Measurements from ENCODE around the gene GSTK1.

GSTK1 gene

DNA sequence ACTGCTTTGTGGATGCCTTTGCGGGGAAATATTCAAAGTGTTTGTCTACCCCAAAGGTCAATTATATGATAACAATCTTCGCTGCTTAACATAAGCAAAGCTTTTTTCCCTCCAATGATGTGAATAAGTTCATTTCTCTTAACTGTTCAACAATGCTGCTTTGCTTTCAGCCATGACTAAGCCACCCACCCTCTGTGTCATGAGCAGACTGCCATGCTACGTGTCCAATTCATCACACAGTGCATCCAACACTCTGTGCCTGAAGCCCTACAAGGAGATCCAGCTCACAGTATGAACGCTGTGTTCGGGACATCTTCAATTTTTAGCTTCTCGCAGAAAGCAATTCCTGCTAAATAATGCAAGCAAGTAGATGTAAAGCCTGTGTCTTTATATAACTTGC is 47.1 kb upstream of the GSTK1 start:
- no peak overlapping the region for H4K91ac ChIP-seq (ENCODE audit: low read depth, low read length, poor library complexity)
- no peak overlapping the region for H2BK15ac ChIP-seq (ENCODE audit: low read length)
- H3K14ac ChIP-seq (ENCODE audit: low read length), result no peak overlapping the region
- no peak overlapping the region for H3K4ac ChIP-seq (ENCODE audit: low read length)
- no peak overlapping the region for H3K23ac ChIP-seq (ENCODE audit: low read depth, low read length, poor library complexity)
- no peak overlapping the region for H3K4me3 ChIP-seq (ENCODE audit: low read length in 2 of 2)
- H3K27me3 ChIP-seq (ENCODE audit: control insufficient read depth in 3 of 3, insufficient read depth in 3 of 3, low read depth in 1 of 3, low read length in 3 of 3), result no peaks in the 10 kb centered on the region
- H3K18ac ChIP-seq (ENCODE audit: low read length), result no peak overlapping the region
- no peaks in the 10 kb centered on the region for H3K9me3 ChIP-seq (replicated peaks in 1 of 2; ENCODE audit: control insufficient read depth in 2 of 2, insufficient read depth in 1 of 2, low read depth in 1 of 2, low read length in 2 of 2)
- H2BK5ac ChIP-seq (ENCODE audit: low read length), result no peak overlapping the region
- H3K4me1 ChIP-seq (ENCODE audit: control insufficient read depth in 2 of 2, insufficient read depth in 1 of 2, low read depth in 1 of 2, low read length in 2 of 2), result no peaks in the 10 kb centered on the region
- no CpG with 5 or more reads among the region's 6 CpGs for WGBS, 2 donors (ENCODE audit: extremely low coverage in 2 of 2, insufficient read length in 2 of 2, insufficient replicate concordance in 1 of 2)
- H4K8ac ChIP-seq (ENCODE audit: low read depth, low read length), result no peak overlapping the region
- H3K9ac ChIP-seq (ENCODE audit: low read depth, low read length, poor library complexity), result no peak overlapping the region
- DNase-seq (ENCODE audit: low spot score), result no peak
- H3K36me3 ChIP-seq (replicated peaks in 1 of 2; ENCODE audit: control insufficient read depth in 2 of 2, insufficient read depth in 2 of 2, low read length in 2 of 2), result no peaks in the 10 kb centered on the region
- H3K27ac ChIP-seq (replicated peaks; ENCODE audit: low read length), result no peak overlapping the region
- no peaks in the 10 kb centered on the region for H3K79me1 ChIP-seq (ENCODE audit: low read depth, low read length)
- H2AK5ac ChIP-seq (ENCODE audit: low read depth, low read length), result no peak overlapping the region
- no peak overlapping the region for H2AFZ ChIP-seq (ENCODE audit: low read length)
- H2BK12ac ChIP-seq (ENCODE audit: low read length), result no peak overlapping the region
- H3K4me2 ChIP-seq (ENCODE audit: insufficient read depth, low read length, poor library complexity, severe bottlenecking), result no peak overlapping the region
- H2BK120ac ChIP-seq (ENCODE audit: low read depth, low read length), result no peak overlapping the region

DNA sequence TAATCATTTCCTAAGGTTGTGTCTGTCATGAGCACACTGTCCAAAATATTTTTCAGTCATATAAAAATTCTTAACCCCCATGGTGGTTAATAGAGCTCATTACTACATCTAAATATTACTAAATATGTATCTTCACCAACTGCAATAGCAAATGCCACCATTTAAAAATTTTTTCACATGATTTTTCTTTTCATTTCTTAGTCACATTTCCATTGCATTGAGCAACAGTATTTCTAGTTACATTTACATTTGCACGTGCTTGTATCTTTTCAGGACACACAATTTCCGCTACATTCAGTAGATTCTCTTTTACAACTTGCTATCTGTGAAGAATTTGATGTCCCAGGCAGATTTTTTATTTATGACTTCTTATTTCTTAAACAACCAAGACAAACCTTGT is 46.6 kb upstream of the GSTK1 start:
- no CpG with 5 or more reads among the region's 2 CpGs for WGBS, 2 donors (ENCODE audit: extremely low coverage in 2 of 2, insufficient read length in 2 of 2, insufficient replicate concordance in 1 of 2)
- H3K18ac ChIP-seq (ENCODE audit: low read length), result no peak overlapping the region
- no peak overlapping the region for H2AFZ ChIP-seq (ENCODE audit: low read length)

DNA sequence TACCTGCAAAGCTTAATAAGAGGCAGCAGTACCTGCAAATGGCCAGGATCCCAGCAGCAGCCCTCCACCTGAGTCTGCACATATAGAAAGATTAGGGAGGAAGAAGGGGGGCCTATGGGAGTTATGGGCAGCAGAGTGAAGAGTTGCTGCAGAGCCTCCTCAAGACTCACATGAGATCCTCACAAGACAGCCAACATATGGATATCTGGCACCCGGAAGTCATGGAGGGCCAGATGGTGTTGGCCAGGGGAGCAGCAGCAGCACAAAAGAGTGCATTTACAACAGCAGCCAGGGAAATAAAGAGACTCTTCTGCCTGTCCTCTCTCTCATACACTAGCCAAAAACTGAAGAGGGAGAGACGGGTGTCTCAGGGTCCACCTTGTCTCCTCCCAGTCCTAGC is 45.4 kb upstream of the GSTK1 start:
- Histone ChIP-seq H3K14ac (ENCODE audit: low read length) (no peak overlapping the region), H3K4me1 (ENCODE audit: control insufficient read depth in 2 of 2, insufficient read depth in 1 of 2, low read depth in 1 of 2, low read length in 2 of 2) (no peaks in the 10 kb centered on the region), H3K4ac (ENCODE audit: low read length) (no peak overlapping the region), H3K18ac (ENCODE audit: low read length) (no peak overlapping the region), H3K9ac (ENCODE audit: low read depth, low read length, poor library complexity) (no peak overlapping the region), H2AFZ (ENCODE audit: low read length) (no peak overlapping the region), H3K36me3 (replicated peaks in 1 of 2; ENCODE audit: control insufficient read depth in 2 of 2, insufficient read depth in 2 of 2, low read length in 2 of 2) (no peaks in the 10 kb centered on the region), H2BK12ac (ENCODE audit: low read length) (no peak overlapping the region), H3K79me1 (ENCODE audit: low read depth, low read length) (no peaks in the 10 kb centered on the region), H3K9me3 (replicated peaks in 1 of 2; ENCODE audit: control insufficient read depth in 2 of 2, insufficient read depth in 1 of 2, low read depth in 1 of 2, low read length in 2 of 2) (no peaks in the 10 kb centered on the region), H4K91ac (ENCODE audit: low read depth, low read length, poor library complexity) (no peak overlapping the region), H3K23ac (ENCODE audit: low read depth, low read length, poor library complexity) (no peak overlapping the region), H3K4me2 (ENCODE audit: insufficient read depth, low read length, poor library complexity, severe bottlenecking) (no peak overlapping the region), H2BK120ac (ENCODE audit: low read depth, low read length) (no peak overlapping the region), H3K4me3 (ENCODE audit: low read length in 2 of 2) (no peak overlapping the region), H3K27ac (replicated peaks; ENCODE audit: low read length) (no peak overlapping the region), H2AK5ac (ENCODE audit: low read depth, low read length) (no peak overlapping the region), H2BK5ac (ENCODE audit: low read length) (no peak overlapping the region), H3K27me3 (ENCODE audit: control insufficient read depth in 3 of 3, insufficient read depth in 3 of 3, low read depth in 1 of 3, low read length in 3 of 3) (peaks cover 0 to 4% (median 0%) of the 10 kb centered on the region in 3 experiments), H4K8ac (ENCODE audit: low read depth, low read length) (no peak overlapping the region), H2BK15ac (ENCODE audit: low read length) (no peak overlapping the region)
- WGBS, 2 donors (ENCODE audit: extremely low coverage in 2 of 2, insufficient read length in 2 of 2, insufficient replicate concordance in 1 of 2), result no CpG with 5 or more reads among the region's 2 CpGs
- no peak for DNase-seq (ENCODE audit: low spot score)

More for the DNA sequence above, 46.6 kb upstream of the GSTK1 start:
- no peak overlapping the region for H4K91ac ChIP-seq (ENCODE audit: low read depth, low read length, poor library complexity)
- no peak overlapping the region for H2BK120ac ChIP-seq (ENCODE audit: low read depth, low read length)
- H2BK15ac ChIP-seq (ENCODE audit: low read length), result no peak overlapping the region
- no peak overlapping the region for H3K4me3 ChIP-seq (ENCODE audit: low read length in 2 of 2)
- no peak overlapping the region for H3K4ac ChIP-seq (ENCODE audit: low read length)
- no peak overlapping the region for H3K27ac ChIP-seq (replicated peaks; ENCODE audit: low read length)
- H3K36me3 ChIP-seq (replicated peaks in 1 of 2; ENCODE audit: control insufficient read depth in 2 of 2, insufficient read depth in 2 of 2, low read length in 2 of 2), result no peaks in the 10 kb centered on the region
- H3K4me2 ChIP-seq (ENCODE audit: insufficient read depth, low read length, poor library complexity, severe bottlenecking), result no peak overlapping the region
- no peak overlapping the region for H3K14ac ChIP-seq (ENCODE audit: low read length)
- H2AK5ac ChIP-seq (ENCODE audit: low read depth, low read length), result no peak overlapping the region
- H3K27me3 ChIP-seq (ENCODE audit: control insufficient read depth in 3 of 3, insufficient read depth in 3 of 3, low read depth in 1 of 3, low read length in 3 of 3), result no peaks in the 10 kb centered on the region
- H3K4me1 ChIP-seq (ENCODE audit: control insufficient read depth in 2 of 2, insufficient read depth in 1 of 2, low read depth in 1 of 2, low read length in 2 of 2), result no peaks in the 10 kb centered on the region
- H4K8ac ChIP-seq (ENCODE audit: low read depth, low read length), result no peak overlapping the region
- no peaks in the 10 kb centered on the region for H3K79me1 ChIP-seq (ENCODE audit: low read depth, low read length)
- DNase-seq (ENCODE audit: low spot score), result no peak
- H3K9me3 ChIP-seq (replicated peaks in 1 of 2; ENCODE audit: control insufficient read depth in 2 of 2, insufficient read depth in 1 of 2, low read depth in 1 of 2, low read length in 2 of 2), result no peaks in the 10 kb centered on the region
- H3K9ac ChIP-seq (ENCODE audit: low read depth, low read length, poor library complexity), result no peak overlapping the region
- no peak overlapping the region for H2BK12ac ChIP-seq (ENCODE audit: low read length)
- H2BK5ac ChIP-seq (ENCODE audit: low read length), result no peak overlapping the region
- H3K23ac ChIP-seq (ENCODE audit: low read depth, low read length, poor library complexity), result no peak overlapping the region

DNA sequence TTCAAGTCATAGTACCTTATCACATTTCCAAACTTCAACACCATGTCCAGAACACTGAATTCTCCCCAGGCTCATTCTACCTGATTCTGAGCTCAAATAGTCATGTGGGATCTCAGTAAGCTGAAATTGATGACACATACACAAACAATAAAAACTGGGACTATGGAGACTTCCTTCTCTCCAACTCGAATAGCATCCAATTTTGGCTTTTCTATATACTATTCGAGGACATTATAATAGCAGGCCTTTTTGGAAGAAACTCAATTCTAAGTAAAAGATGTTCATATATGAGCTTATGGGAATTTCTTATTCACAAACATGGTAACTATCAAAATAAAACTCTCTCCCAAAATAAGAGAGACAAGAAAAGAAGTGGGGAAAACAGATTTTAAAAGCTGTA is 42.0 kb upstream of the GSTK1 start:
- no peak overlapping the region for H2BK5ac ChIP-seq (ENCODE audit: low read length)
- no peaks in the 10 kb centered on the region for H3K4me1 ChIP-seq (ENCODE audit: control insufficient read depth in 2 of 2, insufficient read depth in 1 of 2, low read depth in 1 of 2, low read length in 2 of 2)
- no peak overlapping the region for H3K23ac ChIP-seq (ENCODE audit: low read depth, low read length, poor library complexity)
- H3K27ac ChIP-seq (replicated peaks; ENCODE audit: low read length), result no peak overlapping the region
- no peak overlapping the region for H2BK15ac ChIP-seq (ENCODE audit: low read length)
- no peak overlapping the region for H3K9ac ChIP-seq (ENCODE audit: low read depth, low read length, poor library complexity)
- no peak overlapping the region for H3K4me3 ChIP-seq (ENCODE audit: low read length in 2 of 2)
- H3K4me2 ChIP-seq (ENCODE audit: insufficient read depth, low read length, poor library complexity, severe bottlenecking), result no peak overlapping the region
- no peak overlapping the region for H4K8ac ChIP-seq (ENCODE audit: low read depth, low read length)
- H2AK5ac ChIP-seq (ENCODE audit: low read depth, low read length), result no peak overlapping the region
- H3K9me3 ChIP-seq (replicated peaks in 1 of 2; ENCODE audit: control insufficient read depth in 2 of 2, insufficient read depth in 1 of 2, low read depth in 1 of 2, low read length in 2 of 2), result no peaks in the 10 kb centered on the region
- H2AFZ ChIP-seq (ENCODE audit: low read length), result no peak overlapping the region
- no peak overlapping the region for H2BK120ac ChIP-seq (ENCODE audit: low read depth, low read length)
- no peak overlapping the region for H3K4ac ChIP-seq (ENCODE audit: low read length)
- no peak overlapping the region for H2BK12ac ChIP-seq (ENCODE audit: low read length)
- H3K36me3 ChIP-seq (replicated peaks in 1 of 2; ENCODE audit: control insufficient read depth in 2 of 2, insufficient read depth in 2 of 2, low read length in 2 of 2), result no peaks in the 10 kb centered on the region
- no peaks in the 10 kb centered on the region for H3K79me1 ChIP-seq (ENCODE audit: low read depth, low read length)
- DNase-seq (ENCODE audit: low spot score), result no peak
- no peak overlapping the region for H4K91ac ChIP-seq (ENCODE audit: low read depth, low read length, poor library complexity)
- H3K14ac ChIP-seq (ENCODE audit: low read length), result no peak overlapping the region
- no CpG with 5 or more reads among the region's 2 CpGs for WGBS, 2 donors (ENCODE audit: extremely low coverage in 2 of 2, insufficient read length in 2 of 2, insufficient replicate concordance in 1 of 2)
- H3K18ac ChIP-seq (ENCODE audit: low read length), result no peak overlapping the region
- peaks cover 0 to 10% (median 0%) of the 10 kb centered on the region in 3 experiments for H3K27me3 ChIP-seq (ENCODE audit: control insufficient read depth in 3 of 3, insufficient read depth in 3 of 3, low read depth in 1 of 3, low read length in 3 of 3)
